WI38 (cell line): Measurements from ENCODE around the gene NDUFAF8.
"Not testable (repeated sequence)": the region's sequence is repeated elsewhere in the genome, so short reads cannot be mapped to it uniquely, and the experiment has no call there.

Source experiments
- H3K4me3 ChIP-seq: 2 replicates; pipeline ENCODE4 v1.5.1; 2011; ENCODE audit warnings: low read depth, mild to moderate bottlenecking, control low read depth, low read length
- TF ChIP-seq, protein P1 (sequence below): IDR thresholded peaks from 2 replicates; pipeline ENCODE4 v1.5.1; 2012; ENCODE audit warnings: low read depth, mild to moderate bottlenecking, control low read depth, low read length

Gene NDUFAF8

DNA sequence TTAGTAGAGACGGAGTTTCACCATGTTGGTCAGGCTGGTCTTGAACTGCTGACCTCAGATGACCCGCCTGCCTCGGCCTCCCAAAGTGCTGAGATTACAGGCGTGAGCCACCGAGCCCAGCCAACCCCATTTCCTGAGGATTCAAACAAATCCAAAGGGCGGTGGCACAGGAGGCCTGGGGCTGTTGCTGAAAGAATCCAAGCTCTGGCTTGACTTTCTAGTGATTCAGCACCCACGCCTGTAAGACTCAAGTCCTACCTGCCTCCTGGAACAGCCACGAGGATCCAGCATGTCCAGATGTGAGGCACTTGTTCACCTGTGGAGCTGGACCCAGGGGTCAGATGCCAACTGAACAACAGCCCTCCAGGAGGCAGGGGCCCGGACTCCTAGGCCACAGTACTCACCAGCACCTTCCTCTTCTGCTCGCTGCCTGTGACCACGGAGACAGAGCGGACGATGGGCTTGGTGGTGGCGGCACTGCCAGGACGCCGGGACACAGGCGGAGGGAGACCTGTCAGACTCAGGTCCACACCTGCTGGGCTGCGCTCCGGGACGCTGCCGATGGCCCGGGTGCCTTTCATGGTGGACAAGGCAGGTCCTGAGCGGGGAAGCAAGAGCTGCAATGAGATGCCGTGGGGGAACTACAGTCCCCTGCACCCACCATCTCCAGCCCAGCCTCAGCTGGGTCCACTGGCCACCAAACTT is 19.5 kb upstream of the NDUFAF8 start:
- TF ChIP-seq, protein P1, sequence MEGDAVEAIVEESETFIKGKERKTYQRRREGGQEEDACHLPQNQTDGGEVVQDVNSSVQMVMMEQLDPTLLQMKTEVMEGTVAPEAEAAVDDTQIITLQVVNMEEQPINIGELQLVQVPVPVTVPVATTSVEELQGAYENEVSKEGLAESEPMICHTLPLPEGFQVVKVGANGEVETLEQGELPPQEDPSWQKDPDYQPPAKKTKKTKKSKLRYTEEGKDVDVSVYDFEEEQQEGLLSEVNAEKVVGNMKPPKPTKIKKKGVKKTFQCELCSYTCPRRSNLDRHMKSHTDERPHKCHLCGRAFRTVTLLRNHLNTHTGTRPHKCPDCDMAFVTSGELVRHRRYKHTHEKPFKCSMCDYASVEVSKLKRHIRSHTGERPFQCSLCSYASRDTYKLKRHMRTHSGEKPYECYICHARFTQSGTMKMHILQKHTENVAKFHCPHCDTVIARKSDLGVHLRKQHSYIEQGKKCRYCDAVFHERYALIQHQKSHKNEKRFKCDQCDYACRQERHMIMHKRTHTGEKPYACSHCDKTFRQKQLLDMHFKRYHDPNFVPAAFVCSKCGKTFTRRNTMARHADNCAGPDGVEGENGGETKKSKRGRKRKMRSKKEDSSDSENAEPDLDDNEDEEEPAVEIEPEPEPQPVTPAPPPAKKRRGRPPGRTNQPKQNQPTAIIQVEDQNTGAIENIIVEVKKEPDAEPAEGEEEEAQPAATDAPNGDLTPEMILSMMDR: no peak

DNA sequence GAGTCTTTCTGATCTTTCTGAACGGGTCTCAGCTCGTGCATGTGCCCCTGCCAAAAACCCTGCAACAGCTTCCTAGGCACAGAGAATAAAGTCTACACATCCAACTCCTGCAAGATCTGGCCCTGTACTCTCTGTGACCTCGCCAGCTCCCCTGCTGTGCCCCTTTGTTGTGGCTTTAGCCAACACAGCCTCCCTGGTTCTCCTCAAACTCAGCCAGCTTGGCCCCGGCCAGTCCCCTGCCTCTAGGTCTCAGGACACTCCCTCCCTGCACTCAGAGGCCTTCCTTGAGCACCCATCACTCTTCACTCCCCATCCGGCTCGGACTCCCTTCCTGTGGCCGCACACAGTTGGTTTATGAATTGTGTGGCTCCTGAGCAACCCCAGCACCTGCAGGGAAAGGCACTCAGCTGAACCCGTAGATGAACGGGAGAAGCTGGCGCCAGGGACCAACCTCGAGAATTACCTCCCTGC is 17.7 kb upstream of the NDUFAF8 start:
- TF ChIP-seq, protein P1: no peak

More for the DNA sequence above, 19.5 kb upstream of the NDUFAF8 start:
- no peak overlapping the region for H3K4me3 ChIP-seq

DNA sequence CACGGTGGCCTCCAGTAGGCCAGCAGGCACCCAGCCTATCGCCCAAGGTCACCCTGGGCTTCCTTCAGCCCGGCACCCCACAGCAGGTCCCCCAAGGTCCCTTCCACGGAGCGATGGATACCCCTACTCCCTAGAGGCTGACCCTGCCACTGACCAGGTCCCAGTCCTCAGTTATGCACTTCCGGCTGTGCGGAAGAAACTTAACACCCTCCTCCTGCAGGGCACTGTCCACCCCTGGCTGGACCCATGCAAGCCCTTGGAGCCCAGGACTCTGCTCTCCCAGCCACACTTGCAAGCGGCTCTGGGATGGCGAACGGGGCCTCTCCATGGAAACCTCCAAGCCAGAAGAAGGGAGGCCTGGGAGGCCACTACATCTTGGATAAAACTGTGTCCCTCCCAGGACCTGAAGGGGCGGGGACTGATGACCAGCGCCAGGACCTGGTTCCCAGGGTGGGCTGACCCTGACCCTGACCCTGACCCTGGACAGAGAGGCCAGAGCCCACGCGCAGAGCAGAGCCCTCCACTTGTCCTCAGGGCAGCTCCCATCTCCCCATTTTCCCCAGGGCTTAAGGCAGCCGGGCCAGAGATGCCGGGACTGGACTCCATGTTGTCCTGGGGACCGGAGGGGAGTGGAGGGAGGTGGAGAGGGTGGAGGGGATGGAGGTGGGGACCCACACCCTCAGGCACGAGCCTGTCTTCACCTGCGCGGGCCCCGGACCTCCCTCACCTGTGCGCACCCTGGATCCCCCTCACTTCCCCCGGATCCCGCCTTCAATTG is 17.1 kb upstream of the NDUFAF8 start:
- TF ChIP-seq, protein P1: no peak
- peak overlapping the region; percentile 81 for H3K4me3 ChIP-seq

More for the DNA sequence above, 17.7 kb upstream of the NDUFAF8 start:
- no peak overlapping the region for H3K4me3 ChIP-seq

DNA sequence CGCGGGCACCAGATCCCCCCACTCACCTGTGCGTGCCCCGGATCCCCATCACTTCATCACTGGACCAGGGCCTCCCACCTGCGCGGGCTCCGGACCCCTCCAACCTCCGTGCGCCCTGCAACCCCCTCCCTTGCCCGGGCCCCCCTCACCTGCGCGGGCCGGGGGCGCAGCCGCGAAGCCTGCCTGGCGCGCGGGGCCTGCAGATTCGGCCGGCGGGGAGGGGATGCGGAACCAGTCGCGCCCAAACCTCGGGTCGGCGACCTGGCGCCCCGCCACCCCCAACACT is 16.6 kb upstream of the NDUFAF8 start:
- H3K4me3 ChIP-seq: peak overlapping the region; percentile 81

DNA sequence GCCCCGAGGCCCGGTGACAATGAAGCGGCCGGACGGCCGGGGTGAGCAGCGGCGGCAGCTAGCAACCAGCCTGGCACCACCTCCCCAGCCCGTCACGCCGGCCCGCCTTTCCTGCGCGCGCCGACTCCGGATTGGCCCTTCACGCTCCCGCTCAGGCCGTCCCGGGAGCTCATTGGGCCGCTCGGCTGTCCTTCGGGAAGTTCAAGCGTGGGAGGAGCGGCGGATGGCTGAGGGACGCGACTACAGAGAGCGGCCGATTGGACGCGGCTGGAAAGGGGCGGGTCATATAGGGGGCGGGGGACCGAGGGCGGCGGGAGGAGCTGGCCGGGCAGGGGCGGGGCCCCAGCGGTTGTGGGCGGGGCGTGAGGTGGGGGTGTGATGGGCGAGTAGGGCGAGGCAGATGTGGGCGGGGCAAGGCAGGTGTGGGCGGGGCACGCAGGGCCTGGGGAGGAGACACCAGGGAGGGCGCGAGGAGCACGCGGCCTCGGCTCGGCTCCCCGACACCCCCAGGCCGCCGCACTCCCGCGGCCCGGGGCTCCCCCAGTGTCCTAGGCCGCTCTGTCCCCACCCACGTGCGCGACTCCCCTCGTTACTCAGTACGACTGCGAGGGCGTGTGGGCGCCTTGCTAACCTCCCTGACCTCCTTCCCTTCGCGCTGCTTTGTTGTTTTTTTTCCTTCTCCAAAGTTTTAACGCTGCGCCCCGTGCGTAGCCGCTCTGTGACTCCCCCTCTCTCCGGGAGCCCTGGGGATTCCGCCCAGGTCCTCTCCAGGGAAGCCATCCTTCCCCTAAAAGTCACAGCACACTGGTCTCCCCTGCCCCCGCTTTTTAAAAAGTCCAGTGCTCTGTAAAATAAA is 16.0 kb upstream of the NDUFAF8 start, which contains the start of gene CEP131:
CEP131 (minus strand) TSS at position 60 of the 856 bp plus-strand sequence. CDS start 2,909 bp downstream, outside the sequence.
- TF ChIP-seq, protein P1: no peak
- H3K4me3 ChIP-seq: peak within 1 kb of the TSS; percentile 81

More for the DNA sequence above, 16.6 kb upstream of the NDUFAF8 start:
- TF ChIP-seq, protein P1: no peak

DNA sequence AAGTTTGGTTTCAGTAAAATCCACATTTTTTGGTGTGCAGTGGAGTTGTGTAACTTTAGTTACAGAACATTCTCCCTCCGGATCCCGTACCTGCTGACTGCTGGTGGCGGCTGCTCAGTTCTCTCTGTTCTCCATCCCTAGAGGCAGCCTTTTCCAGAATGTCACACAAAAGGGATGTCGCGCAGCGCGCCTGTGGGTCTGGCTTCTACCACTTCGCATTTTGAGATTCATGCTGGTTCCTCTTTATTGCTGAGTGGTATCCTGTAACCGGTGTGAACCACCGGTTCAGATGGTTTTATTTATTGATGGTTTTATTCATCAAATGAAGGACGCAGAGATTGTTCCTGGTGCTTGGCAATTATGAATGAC is 15.4 kb upstream of the NDUFAF8 start:
- peak overlapping the region; percentile 52 for H3K4me3 ChIP-seq
- TF ChIP-seq, protein P1: no peak

DNA sequence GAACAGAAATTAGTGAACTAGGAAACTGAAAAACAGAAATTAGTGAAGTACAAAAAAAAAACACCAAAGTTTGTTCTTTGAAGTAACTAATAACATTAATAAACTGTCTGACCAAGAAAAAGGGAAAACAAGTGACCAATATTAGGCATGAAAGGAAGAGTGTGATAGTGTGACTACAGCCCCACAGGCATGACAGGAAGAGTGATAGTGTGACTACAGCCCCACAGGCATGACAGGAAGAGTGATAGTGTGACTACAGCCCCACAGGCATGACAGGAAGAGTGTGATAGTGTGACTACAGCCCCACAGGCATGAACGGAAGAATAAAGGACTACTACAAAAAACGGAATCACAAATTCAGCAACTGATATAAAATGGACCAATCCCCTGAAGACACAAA is 11.5 kb upstream of the NDUFAF8 start:
- H3K4me3 ChIP-seq: not testable (repeated sequence)
